Right renal pelvis (tissue), 4 donors: ENCODE measurements around the gene POLE. TPM values are rescaled to one million over a fixed set of nuclear protein-coding genes. Genes with fewer than 3 reads are reported as not detected.

ENCODE experiments used
- DNase-seq, 4 donors: peaks; one replicate each; pipeline ENCODE4 v3.0.0-alpha.2; 2013; ENCODE audit warnings: low read depth in 4 of 4, low spot score in 3 of 4, missing footprints in 1 of 4
- polyA plus RNA-seq, 4 donors: library from polyadenylated mRNA; unstranded; fragments of 120-200 nt; gene quantifications; one replicate each; pipeline ENCODE4 v1.2.1, GENCODE V29; 2013; ENCODE audit not compliant: insufficient read length in 4 of 4

Gene POLE
- polyA plus RNA-seq, 4 donors, result 40.5 to 47.5 (median 45.6) TPM

DNA sequence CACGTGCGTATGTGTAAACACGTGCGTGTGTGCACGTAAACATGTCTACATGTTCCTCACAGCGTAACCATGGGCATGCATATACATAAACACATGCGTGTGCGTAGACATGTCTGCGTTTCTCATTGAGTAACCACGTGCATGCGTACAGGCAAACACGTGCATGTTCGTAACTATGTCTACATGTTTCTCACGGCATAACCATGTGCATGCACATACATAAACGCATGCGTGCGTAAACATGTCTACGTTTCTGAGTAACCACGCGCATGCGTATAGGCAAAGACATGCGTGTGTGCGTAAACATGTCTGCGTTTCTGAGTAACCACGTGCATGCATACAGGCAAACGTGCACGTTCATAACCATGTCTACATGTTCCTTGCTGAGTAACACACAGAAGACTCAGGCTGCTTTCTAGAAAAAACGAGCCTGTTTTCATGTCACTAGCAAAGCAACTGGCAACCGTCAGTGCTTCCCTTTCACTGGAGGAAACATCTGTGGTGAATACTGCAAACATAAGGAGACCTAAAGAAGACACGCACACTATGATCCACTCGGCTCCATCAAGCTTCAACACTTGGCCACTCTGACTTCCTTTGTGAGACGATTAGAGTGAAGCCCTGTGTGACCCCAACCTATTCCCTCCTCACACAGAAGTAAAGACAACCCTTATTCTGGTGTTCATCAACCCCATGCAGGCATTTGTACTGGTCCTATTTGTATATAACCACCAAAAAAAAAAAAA, 28.8 kb downstream of the POLE start:
- DNase-seq, result no peak

DNA sequence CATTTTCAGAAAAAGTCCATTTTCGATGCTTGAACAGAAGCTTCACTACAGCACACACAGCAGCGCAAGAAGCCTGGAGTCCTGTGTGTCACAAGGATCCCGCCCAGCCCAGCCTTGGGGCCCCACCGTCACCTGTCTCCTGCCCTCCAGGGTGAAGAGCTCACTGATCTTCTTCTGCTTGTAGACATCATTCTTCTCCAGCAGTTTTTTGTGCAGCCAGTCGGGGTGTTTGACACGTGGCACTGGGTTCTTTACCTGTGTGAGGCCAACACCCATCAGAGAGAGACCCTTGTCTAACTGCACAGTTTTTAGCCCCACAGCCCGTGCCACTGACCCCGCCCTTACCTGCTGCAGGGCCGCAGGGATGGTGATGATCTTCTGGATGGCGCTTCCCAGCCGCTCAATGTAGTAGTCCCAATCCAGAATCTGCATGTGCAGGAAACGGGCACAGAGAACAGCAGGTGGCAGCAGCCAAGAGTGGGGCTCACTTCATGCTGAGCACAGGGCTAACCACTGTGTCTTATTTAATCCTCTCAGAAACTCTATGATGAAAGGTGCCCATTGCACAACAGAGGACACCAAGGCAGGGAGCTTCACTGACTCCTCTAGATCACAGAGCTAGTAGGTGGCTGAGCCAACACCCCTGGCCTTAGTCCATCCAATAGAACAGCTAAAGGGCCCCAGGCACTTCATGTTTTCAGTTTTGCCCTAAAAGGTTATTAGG, 30.0 kb downstream of the POLE start:
- DNase-seq, result no peak

DNA sequence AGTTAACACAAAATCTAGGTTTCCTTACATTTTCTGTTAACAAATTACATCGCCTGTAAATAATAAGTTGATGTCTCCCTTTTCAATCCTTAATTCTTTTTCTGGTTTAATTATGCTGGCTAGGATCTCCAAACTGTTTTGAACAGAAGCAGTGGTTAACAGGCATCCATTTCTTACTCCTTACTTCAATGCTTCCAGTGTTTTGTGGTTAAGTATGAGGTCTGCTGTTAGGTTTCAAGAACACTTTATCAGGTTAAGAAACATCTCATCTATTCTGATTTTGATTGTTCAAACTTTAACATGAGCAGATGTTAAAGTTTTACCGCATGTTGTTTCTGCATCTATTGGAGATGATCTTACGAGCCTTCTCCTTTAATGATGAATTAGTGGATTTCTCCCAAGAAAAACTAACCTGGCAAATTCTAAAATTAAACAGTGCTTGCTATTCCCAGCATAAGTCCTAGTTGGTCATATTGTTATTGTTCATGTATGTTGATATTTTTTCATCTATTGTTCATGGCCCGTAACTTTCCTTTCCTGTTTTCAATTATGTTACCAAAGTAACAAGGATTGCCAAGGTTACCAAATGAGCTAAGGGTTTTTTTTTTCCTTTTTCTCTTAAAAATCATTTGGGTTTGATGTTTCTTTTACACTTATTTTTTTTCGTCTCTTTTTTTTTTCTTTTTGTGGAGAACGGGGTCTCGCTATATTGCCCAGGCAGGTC, 33.4 kb downstream of the POLE start:
- DNase-seq, result no peak

- DNase-seq, result no peak
Measured at GRCh38 chr12:132651444-132652100, 35.6 kb downstream of the POLE start.

DNA sequence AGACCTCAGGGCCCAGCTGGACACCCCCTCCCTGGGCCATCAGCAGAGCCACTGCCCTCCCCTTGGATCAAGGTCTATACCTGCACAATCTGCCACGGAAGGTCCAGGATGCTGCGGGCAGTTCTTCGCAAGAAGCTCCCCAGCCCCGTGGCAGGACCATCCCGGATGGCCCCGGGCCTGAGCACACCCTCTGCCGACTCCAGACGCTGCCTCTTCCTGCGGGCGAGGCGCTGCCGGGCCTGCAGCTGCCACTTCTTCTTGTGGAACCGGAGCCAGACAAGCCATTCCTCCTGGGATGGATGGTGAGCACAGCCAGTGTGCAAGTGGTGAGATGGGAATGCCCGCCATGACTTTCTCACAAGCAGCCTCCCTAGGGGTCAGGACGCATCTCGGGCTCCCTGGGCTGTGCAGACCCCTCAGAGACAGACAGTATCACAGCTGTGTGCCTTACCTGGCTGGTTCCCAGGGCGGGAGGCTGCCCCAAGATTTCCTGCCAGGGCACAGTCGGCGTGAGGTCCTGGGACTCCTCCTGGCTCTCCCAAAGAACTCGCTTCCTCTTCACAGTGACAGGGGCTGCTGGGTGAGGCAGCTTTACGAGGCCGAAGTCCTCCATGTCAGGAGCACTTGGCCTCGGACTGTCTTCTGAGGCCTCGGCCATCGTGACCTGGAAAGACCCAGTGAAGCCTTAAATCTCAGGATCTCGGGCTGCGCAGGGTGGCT, 37.8 kb downstream of the POLE start:
- no peak for DNase-seq

GRCh38 chr12:132648616-132649225, 38.4 kb downstream of the POLE start:
- DNase-seq, result no peak

DNA sequence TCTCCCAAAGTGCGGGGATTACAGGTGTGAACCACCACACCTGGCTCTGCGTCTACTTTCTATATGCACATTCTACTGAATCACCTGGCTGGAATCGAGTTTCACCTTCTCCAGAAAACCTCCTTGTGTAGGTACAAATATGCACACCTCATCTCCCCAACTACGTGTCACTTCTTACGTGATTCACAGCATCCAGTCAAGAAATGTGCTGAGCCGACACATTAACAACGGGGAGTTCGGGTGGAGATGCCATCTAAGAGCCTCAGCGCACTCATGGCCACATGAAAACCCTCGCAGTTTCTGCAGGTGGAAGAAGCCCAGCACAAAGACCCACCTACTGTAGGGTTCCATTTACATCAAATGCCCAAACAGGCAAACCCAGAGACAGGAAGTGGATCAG, 39.3 kb downstream of the POLE start:
- no peak for DNase-seq

DNA sequence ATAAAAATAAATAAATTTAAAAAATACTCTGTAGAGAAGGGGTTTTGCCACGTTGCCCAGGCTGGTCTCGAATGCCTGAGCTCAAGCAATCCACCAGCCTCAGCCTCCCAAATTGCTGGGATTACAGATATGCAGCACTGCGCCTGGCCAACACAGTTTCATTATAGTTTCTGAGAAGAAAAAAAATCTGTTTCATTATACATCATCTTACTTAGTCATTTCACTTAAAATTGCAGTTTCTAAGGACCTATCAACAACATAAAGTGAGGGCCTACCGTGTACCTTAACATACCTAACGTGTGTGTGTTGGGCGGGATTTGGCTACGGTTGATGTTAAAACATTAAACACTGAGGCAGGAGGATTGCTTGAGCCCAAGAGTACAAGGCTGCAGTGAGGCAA, 40.3 kb downstream of the POLE start:
- no peak for DNase-seq

DNA sequence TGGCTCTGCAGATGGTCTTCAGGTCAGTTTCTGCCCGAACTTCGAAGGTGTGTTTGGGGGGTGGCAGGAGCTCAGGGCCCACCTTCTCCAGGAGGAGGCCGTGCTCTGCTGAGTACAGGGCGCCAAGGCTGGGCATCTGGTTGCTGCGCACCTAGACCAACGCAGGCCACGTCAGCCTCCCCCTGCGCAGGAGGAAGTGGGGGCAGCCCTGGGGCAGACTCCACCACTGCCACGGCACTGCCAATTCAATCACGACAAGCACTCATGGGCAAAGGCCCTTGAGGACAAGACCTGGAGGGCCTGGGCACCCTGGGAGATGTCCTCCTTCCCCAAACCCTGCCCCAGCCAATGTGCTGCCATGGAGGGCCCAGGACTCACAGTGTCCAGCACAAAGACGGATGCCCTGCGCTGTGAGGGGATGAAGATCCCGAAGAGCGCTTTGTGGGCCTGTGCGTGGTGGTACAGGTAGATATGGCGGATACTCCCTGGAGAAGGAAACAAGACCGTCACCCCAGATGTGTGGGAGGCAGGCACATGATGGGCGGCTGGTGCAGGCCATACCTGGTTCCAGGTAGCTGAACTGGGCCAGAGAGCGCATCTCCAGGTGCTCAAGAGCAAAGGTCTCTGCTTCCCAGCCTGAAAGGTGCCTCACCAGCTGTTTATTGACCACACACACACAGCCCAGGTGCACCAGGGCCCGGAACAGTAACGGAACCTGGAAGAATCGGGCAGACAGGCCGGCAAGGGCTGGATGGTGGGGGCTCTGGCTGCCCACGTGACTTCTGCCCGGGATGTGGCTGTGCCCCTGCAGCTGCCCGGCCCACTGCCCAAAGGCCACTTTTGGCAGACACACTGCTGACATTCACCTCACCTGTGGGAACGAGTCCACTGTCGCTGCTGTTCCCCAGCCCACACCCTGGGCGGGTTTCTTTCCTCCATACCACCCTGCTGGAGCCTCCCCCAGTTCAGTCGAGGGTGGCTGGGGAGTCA, 44.0 kb downstream of the POLE start:
- no peak for DNase-seq

DNA sequence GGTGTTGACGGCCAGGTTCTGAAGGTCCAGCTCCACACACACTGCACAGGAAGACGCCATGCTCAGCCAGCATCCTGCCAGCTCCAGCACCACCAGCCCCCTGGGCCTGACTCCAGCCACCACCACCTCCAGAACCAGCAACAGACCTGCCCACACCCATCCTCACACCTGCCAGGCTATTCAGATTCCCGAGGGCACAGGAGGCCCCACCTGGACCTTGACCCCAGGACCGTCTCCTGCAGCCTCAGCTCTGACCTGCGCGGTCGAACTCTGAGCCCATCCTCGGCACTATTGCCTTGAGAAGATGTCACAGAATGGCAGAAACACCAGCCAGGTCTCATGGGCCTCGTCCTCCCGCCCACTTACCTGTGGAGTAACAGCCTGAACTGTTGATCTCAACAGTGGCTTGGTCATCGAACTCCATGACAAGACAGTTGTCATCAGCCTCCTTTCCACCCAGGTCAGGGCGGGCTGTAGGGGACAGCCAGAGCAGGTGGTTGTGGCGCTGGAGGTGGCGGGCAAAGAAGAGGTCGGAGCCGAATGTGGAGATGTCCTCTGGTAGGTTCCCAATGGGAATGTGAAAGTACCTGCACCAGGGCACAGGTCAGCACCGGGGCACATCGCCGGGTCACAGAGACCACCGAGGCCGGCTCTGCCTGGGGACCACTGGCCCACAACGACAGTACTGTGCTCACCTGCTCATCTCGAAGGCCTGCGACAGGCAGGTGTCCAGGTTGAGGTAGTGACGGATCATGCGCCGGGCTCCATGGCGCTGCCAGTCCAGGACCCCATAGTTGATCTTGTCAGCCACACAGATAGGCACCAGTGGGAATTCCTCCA, 45.1 kb downstream of the POLE start:
- no peak for DNase-seq

- DNase-seq, result no peak
Measured at GRCh38 chr12:132640936-132641335, 46.2 kb downstream of the POLE start.

- no peak for DNase-seq
Measured at GRCh38 chr12:132639956-132640520, 47.1 kb downstream of the POLE start.

DNA sequence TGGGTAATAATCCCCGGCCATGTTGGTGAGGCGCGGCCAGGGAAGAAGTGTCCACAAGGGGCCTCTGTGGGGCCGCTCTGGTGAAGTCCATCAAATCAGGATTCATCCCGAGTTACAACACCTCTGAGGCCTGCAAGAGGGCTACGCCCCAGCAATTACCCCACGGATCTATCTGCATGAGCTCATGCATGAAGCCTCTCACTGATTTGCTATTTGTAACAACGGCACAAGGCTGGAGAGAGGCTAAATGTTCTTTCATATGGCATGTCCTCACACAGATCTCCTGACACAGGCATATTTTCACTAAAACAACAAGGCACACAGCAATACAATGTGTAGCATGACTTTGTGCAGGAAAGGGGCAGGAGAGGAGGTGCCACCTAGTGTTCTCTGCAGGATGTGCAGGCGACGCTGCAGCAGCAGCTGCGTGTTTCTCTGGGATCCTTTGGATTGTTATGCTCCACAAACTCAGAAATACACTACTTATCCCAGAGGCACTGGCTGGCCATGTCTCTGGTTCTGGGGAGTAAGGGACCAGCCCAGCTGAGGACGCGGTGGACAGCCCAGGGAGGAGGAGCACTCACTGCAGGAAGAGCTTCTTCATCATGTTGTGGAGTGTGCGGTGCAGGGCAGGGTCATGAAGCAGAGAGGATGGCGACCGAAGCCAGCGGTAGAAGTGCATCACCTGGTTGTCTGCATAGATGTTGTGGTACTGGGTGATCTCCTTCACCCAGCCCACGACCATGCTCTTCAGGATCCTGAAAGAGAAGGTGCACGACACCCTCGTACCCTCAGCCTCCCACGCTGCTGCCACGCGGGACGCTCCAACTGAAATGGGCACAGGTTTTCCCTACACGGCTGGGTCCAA, 48.4 kb downstream of the POLE start:
- DNase-seq, result peak in 1 of 4 donors; percentile 26

GRCh38 chr12:132637811-132638210, 49.3 kb downstream of the POLE start:
- DNase-seq, result no peak

DNA sequence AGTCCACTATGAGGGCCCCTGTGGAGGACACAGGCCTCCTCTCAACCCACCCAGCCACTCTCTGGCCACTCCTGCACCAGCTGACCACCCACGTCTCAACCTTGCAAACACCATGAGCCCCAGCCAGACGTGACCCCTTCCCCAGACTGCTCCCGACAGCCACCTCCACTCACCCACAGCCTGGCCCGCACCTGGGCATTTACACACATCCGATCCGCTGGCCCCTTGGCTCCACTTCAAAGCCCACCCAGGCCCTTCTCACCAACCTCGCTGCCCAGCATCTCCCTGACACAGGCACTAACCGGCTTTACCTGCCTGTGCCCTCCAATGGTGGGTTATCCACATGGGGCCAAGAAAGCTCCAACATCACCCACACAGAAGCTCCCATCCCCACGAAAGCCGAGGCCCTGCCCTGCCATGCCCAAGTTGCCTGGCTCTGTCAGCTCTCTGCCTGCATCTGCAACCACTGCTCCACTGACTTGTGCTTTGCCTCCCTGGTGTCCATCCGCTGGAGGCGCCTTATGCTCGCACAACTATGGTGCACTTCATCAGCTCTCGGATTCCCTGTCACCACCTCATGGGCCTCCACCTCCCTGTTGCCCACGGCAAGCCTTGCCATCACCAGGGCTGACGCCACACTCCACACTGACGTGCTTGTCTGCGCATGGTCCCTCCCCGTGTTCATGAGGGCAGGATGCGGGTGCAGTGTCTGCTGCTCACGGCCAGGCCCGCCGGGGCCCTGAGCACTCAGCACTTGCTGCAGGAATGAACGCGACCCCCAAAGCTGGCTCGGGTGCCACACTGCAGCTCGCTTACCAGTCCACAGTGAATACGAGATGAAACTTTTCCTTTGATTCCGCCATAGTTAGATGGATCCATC, 51.8 kb downstream of the POLE start:
- no peak for DNase-seq
